Stimulated activated memory B cell treated with anti-CD40 and anti-IgM and Interleukin-4, amounts not matched to agents 10 μg/mL and 1 μg/mL and 100 μg/mL, for 72 hours (primary cell): ENCODE data around the gene MAGI2.

Experiments
- ATAC-seq: fragments of 150-1000 bp; cut with Tn5 transposase; 2 replicates; pipeline ENCODE4 v1.10.0; 2021
- H3K27ac Mint-ChIP-seq: one replicate; pipeline ENCODE4 v1.8.0; 2022; ENCODE audit warnings: mild to moderate bottlenecking, mixed read lengths
- H3K27me3 Mint-ChIP-seq: one replicate; pipeline ENCODE4 v1.8.0; 2022; ENCODE audit warnings: mixed read lengths
- H3K36me3 Mint-ChIP-seq: one replicate; pipeline ENCODE4 v1.8.0; 2022; ENCODE audit warnings: mixed read lengths
- H3K4me1 Mint-ChIP-seq: one replicate; pipeline ENCODE4 v1.8.0; 2022; ENCODE audit warnings: mixed read lengths
- H3K4me3 Mint-ChIP-seq: one replicate; pipeline ENCODE4 v1.8.0; 2022; ENCODE audit warnings: mild to moderate bottlenecking, moderate library complexity, mixed read lengths
- H3K9me3 Mint-ChIP-seq: one replicate; pipeline ENCODE4 v1.8.0; 2022; ENCODE audit warnings: mixed read lengths

MAGI2 gene

GRCh38 chr7:77989981-77990566 lies 1463.4 kb downstream of the MAGI2 start:
- Mint-ChIP-seq H3K36me3 (no peaks in the 10 kb centered on the region), H3K9me3 (no peaks in the 10 kb centered on the region), H3K27me3 (peaks cover 36% of the 10 kb centered on the region), H3K27ac (no peak overlapping the region), H3K4me3 (no peak overlapping the region), H3K4me1 (no peaks in the 10 kb centered on the region)
- ATAC-seq = no peak

DNA sequence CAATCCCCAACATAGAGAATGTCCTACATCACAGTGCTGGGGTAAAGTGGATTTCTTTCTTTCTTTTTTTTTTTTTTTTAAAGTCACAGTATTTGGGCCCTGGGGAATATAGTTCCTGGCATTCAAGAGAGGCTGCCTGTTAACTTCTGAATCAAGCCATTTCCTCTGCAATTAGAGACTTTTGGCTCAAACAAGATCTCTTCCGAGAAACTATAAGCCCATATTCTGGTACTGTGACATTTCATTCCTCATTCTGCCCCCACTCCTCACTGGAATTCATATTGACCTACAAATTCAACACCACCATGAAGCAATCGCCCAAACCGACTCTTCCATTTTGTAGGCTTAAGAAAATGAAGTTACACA lies 1467.5 kb downstream of the MAGI2 start:
- H3K9me3 Mint-ChIP-seq = no peaks in the 10 kb centered on the region

DNA sequence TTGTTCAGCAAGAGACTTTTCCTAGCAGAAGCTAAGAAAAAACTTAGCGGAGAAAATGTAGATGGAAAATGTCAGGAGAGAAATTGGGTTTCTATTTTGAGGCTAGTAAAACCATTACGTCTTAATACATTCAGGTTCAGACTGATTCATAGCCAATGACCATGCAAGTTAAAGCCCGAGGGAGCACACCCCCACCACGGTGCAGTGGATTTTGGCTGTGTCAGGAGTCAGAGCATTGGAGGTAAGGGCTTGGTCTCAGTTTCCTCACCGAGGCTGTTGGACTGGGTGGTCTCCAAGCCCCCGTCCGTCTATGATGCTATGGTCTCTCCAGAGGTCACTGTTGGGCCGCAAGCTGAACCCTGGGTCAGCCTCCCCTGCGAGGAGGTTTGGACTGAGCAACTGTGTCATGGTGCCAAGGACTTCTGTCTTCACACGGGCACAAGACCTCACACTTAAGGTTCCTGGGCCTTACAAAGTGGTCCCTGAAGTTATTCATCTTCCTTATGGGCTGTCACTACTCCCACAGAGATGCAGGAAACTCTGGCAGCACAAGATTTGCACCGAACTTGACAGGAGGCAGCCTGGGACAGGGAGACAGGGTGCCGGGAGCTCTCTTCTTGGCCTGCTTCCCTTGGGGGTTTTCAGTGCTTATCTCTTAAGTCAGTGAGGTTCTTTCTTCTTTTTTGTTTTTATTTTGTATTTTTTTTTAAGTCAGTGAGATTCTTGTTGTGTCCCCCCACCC lies 1468.1 kb downstream of the MAGI2 start:
- Mint-ChIP-seq H3K4me3 (no peak overlapping the region), H3K9me3 (no peaks in the 10 kb centered on the region), H3K4me1 (peaks cover 7% of the 10 kb centered on the region), H3K27me3 (peaks cover 42% of the 10 kb centered on the region), H3K27ac (no peak overlapping the region), H3K36me3 (no peaks in the 10 kb centered on the region)
- no peak for ATAC-seq

More for the DNA sequence above, 1467.5 kb downstream of the MAGI2 start:
- Mint-ChIP-seq H3K36me3 (no peaks in the 10 kb centered on the region), H3K4me1 (peaks cover 7% of the 10 kb centered on the region), H3K4me3 (no peak overlapping the region), H3K27me3 (peaks cover 42% of the 10 kb centered on the region), H3K27ac (no peak overlapping the region)
- no peak for ATAC-seq

GRCh38 chr7:77983973-77984372 lies 1469.5 kb downstream of the MAGI2 start:
- peaks cover 7% of the 10 kb centered on the region for H3K4me1 Mint-ChIP-seq
- H3K36me3 Mint-ChIP-seq = no peaks in the 10 kb centered on the region
- H3K27me3 Mint-ChIP-seq = peaks cover 33% of the 10 kb centered on the region
- H3K4me3 Mint-ChIP-seq = no peak overlapping the region
- no peaks in the 10 kb centered on the region for H3K9me3 Mint-ChIP-seq
- no peak overlapping the region for H3K27ac Mint-ChIP-seq
- ATAC-seq = no peak

GRCh38 chr7:77982926-77983550 lies 1470.4 kb downstream of the MAGI2 start:
- peaks cover 7% of the 10 kb centered on the region for H3K4me1 Mint-ChIP-seq
- no peaks in the 10 kb centered on the region for H3K9me3 Mint-ChIP-seq
- no peak overlapping the region for H3K27ac Mint-ChIP-seq
- no peak overlapping the region for H3K4me3 Mint-ChIP-seq
- H3K27me3 Mint-ChIP-seq = peaks cover 31% of the 10 kb centered on the region
- H3K36me3 Mint-ChIP-seq = no peaks in the 10 kb centered on the region
- no peak for ATAC-seq

- ATAC-seq = no peak
- H3K27me3 Mint-ChIP-seq = peaks cover 13% of the 10 kb centered on the region
- H3K4me3 Mint-ChIP-seq = no peak overlapping the region
- H3K4me1 Mint-ChIP-seq = peaks cover 7% of the 10 kb centered on the region
- H3K27ac Mint-ChIP-seq = no peak overlapping the region
- H3K36me3 Mint-ChIP-seq = no peaks in the 10 kb centered on the region
- H3K9me3 Mint-ChIP-seq = no peaks in the 10 kb centered on the region
These were observed 1473.3 kb downstream of the MAGI2 start for GRCh38 chr7:77980087-77980713.

DNA sequence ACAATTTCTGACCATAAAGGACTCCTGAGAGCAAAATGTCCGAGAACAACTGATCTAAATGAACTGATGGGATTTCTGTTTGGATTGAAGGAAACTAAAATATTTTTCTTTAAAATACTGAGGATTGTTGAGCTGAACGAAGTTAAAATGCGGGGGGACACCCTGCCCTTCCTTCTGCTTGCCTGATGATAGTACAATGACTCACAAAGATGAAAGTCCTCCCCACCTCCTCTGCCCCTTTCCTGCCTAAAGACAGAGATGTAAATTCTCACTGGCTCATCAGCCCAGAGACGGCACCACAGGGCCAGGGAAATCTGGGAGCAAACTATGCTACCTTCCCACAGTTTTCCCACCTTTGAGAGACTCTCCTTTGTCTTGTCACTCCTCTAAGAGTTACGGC lies 1474.2 kb downstream of the MAGI2 start:
- H3K27ac Mint-ChIP-seq = no peak overlapping the region
- H3K36me3 Mint-ChIP-seq = no peaks in the 10 kb centered on the region
- no peak for ATAC-seq
- peaks cover 7% of the 10 kb centered on the region for H3K4me1 Mint-ChIP-seq
- no peaks in the 10 kb centered on the region for H3K9me3 Mint-ChIP-seq
- peaks cover 13% of the 10 kb centered on the region for H3K27me3 Mint-ChIP-seq
- H3K4me3 Mint-ChIP-seq = no peak overlapping the region

- peak; percentile 31 for ATAC-seq
- no peaks in the 10 kb centered on the region for H3K4me1 Mint-ChIP-seq
- no peak overlapping the region for H3K27ac Mint-ChIP-seq
- H3K9me3 Mint-ChIP-seq = no peaks in the 10 kb centered on the region
- no peaks in the 10 kb centered on the region for H3K36me3 Mint-ChIP-seq
- H3K27me3 Mint-ChIP-seq = no peaks in the 10 kb centered on the region
- H3K4me3 Mint-ChIP-seq = no peak overlapping the region
These were observed 1477.6 kb downstream of the MAGI2 start for GRCh38 chr7:77975672-77976480.

DNA sequence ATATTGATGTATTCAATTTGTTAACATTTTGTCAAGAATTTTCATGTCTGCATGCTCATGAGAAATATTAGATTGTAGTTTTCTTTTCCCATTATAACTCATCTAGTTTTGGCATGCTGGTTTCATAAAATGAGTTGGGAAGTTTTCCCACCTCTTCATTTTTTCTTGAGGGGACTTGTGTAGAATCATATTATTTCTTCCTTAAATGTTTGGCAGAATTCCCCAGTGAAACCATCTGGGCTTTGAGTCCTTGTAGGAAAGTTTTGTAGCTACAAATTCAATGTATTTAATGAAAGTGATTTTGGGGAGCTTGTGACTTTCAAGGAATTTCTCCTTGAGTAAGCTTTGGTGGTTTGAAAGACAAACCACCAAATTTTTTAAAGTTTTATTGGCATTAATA lies 1481.7 kb downstream of the MAGI2 start:
- Mint-ChIP-seq H3K9me3 (no peaks in the 10 kb centered on the region), H3K27me3 (no peaks in the 10 kb centered on the region), H3K4me1 (no peaks in the 10 kb centered on the region), H3K27ac (no peak overlapping the region), H3K4me3 (no peak overlapping the region), H3K36me3 (peaks cover 15% of the 10 kb centered on the region)
- ATAC-seq = no peak

GRCh38 chr7:77967429-77967828 lies 1486.0 kb downstream of the MAGI2 start:
- ATAC-seq = no peak
- Mint-ChIP-seq H3K36me3 (peaks cover 18% of the 10 kb centered on the region), H3K27me3 (no peaks in the 10 kb centered on the region), H3K9me3 (no peaks in the 10 kb centered on the region), H3K4me1 (no peaks in the 10 kb centered on the region), H3K27ac (no peak overlapping the region), H3K4me3 (no peak overlapping the region)
